Osteoblast (primary cell): ENCODE measurements around the gene LPAR1. TPM values are rescaled to one million over a fixed set of nuclear protein-coding genes. Genes with fewer than 3 reads are reported as not detected.

Experiments
- DNase-seq: peaks from one replicate; pipeline ENCODE4 v3.0.0; 2011; ENCODE audit warnings: low spot score, mixed read lengths; ENCODE audit not compliant: insufficient read length; ENCODE audit errors: missing footprints
- H2AFZ ChIP-seq: 2 replicates; pipeline ENCODE4 v1.6.0; 2011; ENCODE audit warnings: mild to moderate bottlenecking, low read length
- H3K27ac ChIP-seq: 2 replicates; pipeline ENCODE4 v1.5.1; 2011; ENCODE audit warnings: mild to moderate bottlenecking, low read depth, low read length, moderate library complexity
- H3K27me3 ChIP-seq: 2 replicates; pipeline ENCODE4 v1.6.0; 2012; ENCODE audit warnings: mild to moderate bottlenecking, control low read depth, inconsistent platforms, low read length, moderate library complexity; ENCODE audit not compliant: insufficient read depth
- H3K36me3 ChIP-seq: 2 replicates; pipeline ENCODE4 v1.5.1; 2011; ENCODE audit warnings: mild to moderate bottlenecking, low read length, control low read depth, moderate library complexity; ENCODE audit not compliant: insufficient read depth
- H3K4me1 ChIP-seq: 2 replicates; pipeline ENCODE4 v1.5.1; 2011; ENCODE audit warnings: mild to moderate bottlenecking, low read length, control low read depth, moderate library complexity; ENCODE audit not compliant: insufficient read depth
- H3K4me2 ChIP-seq: 2 replicates; pipeline ENCODE4 v1.6.0; 2011; ENCODE audit warnings: mild to moderate bottlenecking, low read length; ENCODE audit not compliant: insufficient read depth
- H3K4me3 ChIP-seq: fragments of 200-600 bp; sonication (generic); 3 replicates; pipeline ENCODE4 v1.5.1; 2012; ENCODE audit warnings: mild to moderate bottlenecking, low read length, inconsistent platforms; ENCODE audit not compliant: insufficient read depth
- H3K79me2 ChIP-seq: 2 replicates; pipeline ENCODE4 v1.6.0; 2012; ENCODE audit warnings: mild to moderate bottlenecking, low read length, control low read depth, inconsistent platforms; ENCODE audit not compliant: insufficient read depth
- H3K9me3 ChIP-seq: 2 replicates; pipeline ENCODE4 v1.5.1; 2011; ENCODE audit warnings: low read depth, low read length, control low read depth
- H4K20me1 ChIP-seq: 2 replicates; pipeline ENCODE4 v1.6.0; 2012; ENCODE audit warnings: mild to moderate bottlenecking, low read length, control low read depth; ENCODE audit not compliant: insufficient read depth
- CTCF ChIP-seq: IDR thresholded peaks from 2 replicates; pipeline ENCODE4 v1.5.1; 2011; ENCODE audit warnings: mild to moderate bottlenecking, low read depth, low read length, moderate library complexity; ENCODE audit errors: extremely low read depth
- total RNA-seq: library from RNA; depleted of rRNA; stranded (reverse); fragments of >200 nt; gene quantifications from 2 replicates; pipeline ENCODE4 v1.2.3, GENCODE V29; 2012

Gene LPAR1
- total RNA-seq, 1 donor, result 151 TPM

GRCh38 chr9:110911659-110912418 is 126.4 kb downstream of the LPAR1 start:
- peaks cover 83% of the 10 kb centered on the region for H3K79me2 ChIP-seq
- H2AFZ ChIP-seq, result no peak overlapping the region
- H4K20me1 ChIP-seq, result no peaks in the 10 kb centered on the region
- H3K36me3 ChIP-seq, result peaks cover 7% of the 10 kb centered on the region
- peaks cover 28% of the 10 kb centered on the region for H3K4me1 ChIP-seq
- peak overlapping the region; percentile 83 for H3K27ac ChIP-seq
- DNase-seq, result peak; percentile 71
- peak overlapping the region; percentile 9 for H3K4me3 ChIP-seq
- peak overlapping the region; percentile 54 for H3K4me2 ChIP-seq
- no peaks in the 10 kb centered on the region for H3K27me3 ChIP-seq
- TF ChIP-seq CTCF, result no peak
- peaks cover 5% of the 10 kb centered on the region for H3K9me3 ChIP-seq

GRCh38 chr9:110908894-110909293 is 129.4 kb downstream of the LPAR1 start:
- peaks cover 79% of the 10 kb centered on the region for H3K79me2 ChIP-seq
- peaks cover 7% of the 10 kb centered on the region for H3K36me3 ChIP-seq

GRCh38 chr9:110900917-110901316 is 137.4 kb downstream of the LPAR1 start:
- Histone ChIP-seq H3K36me3 (peaks cover 5% of the 10 kb centered on the region), H3K4me1 (peaks cover 41% of the 10 kb centered on the region), H3K4me3 (no peak overlapping the region), H4K20me1 (no peaks in the 10 kb centered on the region), H3K4me2 (peak overlapping the region; percentile 7), H3K27me3 (no peaks in the 10 kb centered on the region), H3K9me3 (no peaks in the 10 kb centered on the region), H2AFZ (no peak overlapping the region), H3K27ac (peak overlapping the region; percentile 38), H3K79me2 (peaks cover 88% of the 10 kb centered on the region)
- no peak for DNase-seq
- no peak for TF ChIP-seq CTCF

More at GRCh38 chr9:110908894-110909293, 129.4 kb downstream of the LPAR1 start:
- Histone ChIP-seq H2AFZ (no peak overlapping the region), H3K27ac (no peak overlapping the region), H3K4me3 (no peak overlapping the region), H3K4me2 (no peak overlapping the region), H3K27me3 (no peaks in the 10 kb centered on the region), H3K4me1 (peaks cover 27% of the 10 kb centered on the region), H4K20me1 (no peaks in the 10 kb centered on the region), H3K9me3 (peaks cover 5% of the 10 kb centered on the region)
- DNase-seq, result no peak
- TF ChIP-seq CTCF, result no peak

- Histone ChIP-seq H2AFZ (no peak overlapping the region), H3K4me2 (peak overlapping the region; percentile 7), H3K36me3 (peaks cover 5% of the 10 kb centered on the region), H3K27me3 (no peaks in the 10 kb centered on the region), H4K20me1 (no peaks in the 10 kb centered on the region), H3K4me1 (peaks cover 41% of the 10 kb centered on the region), H3K27ac (peak overlapping the region; percentile 38), H3K4me3 (no peak overlapping the region), H3K79me2 (peaks cover 88% of the 10 kb centered on the region), H3K9me3 (no peaks in the 10 kb centered on the region)
- DNase-seq, result no peak
- TF ChIP-seq CTCF, result no peak
Observed at GRCh38 chr9:110900456-110900855, 137.8 kb downstream of the LPAR1 start.
